A549 (cell line): Measurements from ENCODE around the gene RAB11FIP5. TPM values are rescaled to one million over a fixed set of nuclear protein-coding genes. Genes with fewer than 3 reads are reported as not detected.

Source experiments
- ATAC-seq, 2 experiments: fragments of 200-7000 bp in 1 of 2; fragments of >200 bp in 1 of 2; cut with Nextera tagmentation in 1 of 2; cut with Tn5 transposase in 1 of 2; 3 replicates each; pipeline versions ENCODE4 v1.8.0 to v1.9.1; 2018 to 2020; ENCODE audit warnings: mild to moderate bottlenecking in 1 of 2, moderate library complexity in 1 of 2
- CTCF ChIA-PET: fragments of 300-600 bp; sonication (Branson Sonifier 250); formaldehyde crosslinking; extraction: SDS; loops from one replicate; lab custom pipeline; 2021; ENCODE audit warnings: antibody characterized with exemption, inconsistent platforms; lab: Yijun Ruan, JAX
- POLR2A ChIA-PET: fragments of 350-600 bp; formaldehyde crosslinking; extraction: SDS; loops from one replicate; lab custom pipeline; 2021; ENCODE audit warnings: antibody characterized with exemption, inconsistent platforms; lab: Yijun Ruan, JAX
- DNase-seq, 2 experiments: peaks; one replicate each; pipeline versions ENCODE4 v3.0.0 to v3.0.0-alpha.2; 2011 to 2016; ENCODE audit warnings: low read depth in 1 of 2, low spot score in 1 of 2
- FAIRE-seq: peaks from 2 replicates; lab custom pipeline; 2011; peaks lifted over from hg19 to GRCh38; lab: Jason Lieb, UNC
- H3K27ac ChIP-seq, 2 experiments: fragments of >200 bp; sonication (Bioruptor Twin); formaldehyde crosslinking; 3 replicates each; pipeline ENCODE4 v1.5.1; 2016 to 2017
- H3K4me1 ChIP-seq: fragments of >200 bp; sonication (Bioruptor Twin); formaldehyde crosslinking; 3 replicates; pipeline ENCODE4 v1.6.1; 2016
- H3K4me2 ChIP-seq: fragments of >200 bp; sonication (Bioruptor Twin); formaldehyde crosslinking; 3 replicates; pipeline ENCODE4 v1.6.1; 2016
- H3K4me3 ChIP-seq: fragments of >200 bp; sonication (Bioruptor Twin); formaldehyde crosslinking; 3 replicates; pipeline ENCODE4 v1.5.1; 2016
- H3K9me3 ChIP-seq: fragments of >200 bp; sonication (Bioruptor Twin); formaldehyde crosslinking; 3 replicates; pipeline ENCODE4 v1.6.1; 2016
- BCL3 ChIP-seq: fragments of >200 bp; sonication (Bioruptor Twin); formaldehyde crosslinking; IDR thresholded peaks from 3 replicates; pipeline ENCODE4 v1.6.1; 2016
- HDAC2 ChIP-seq: fragments of 200-600 bp; sonication (generic); IDR thresholded peaks from 2 replicates; pipeline ENCODE4 v1.6.1; 2016
- HEYL ChIP-seq: fragments of 250-450 bp; sonication (Bioruptor Pico); IDR thresholded peaks from 2 replicates; pipeline ENCODE4 v1.8.0; 2021; ENCODE audit warnings: mild to moderate bottlenecking, moderate library complexity
- HOXB13 ChIP-seq: fragments of 250-450 bp; sonication (Bioruptor Pico); IDR thresholded peaks from 2 replicates; pipeline ENCODE4 v1.5.0; 2020; ENCODE audit warnings: low read depth, mild to moderate bottlenecking, moderate library complexity
- HOXB5 ChIP-seq: fragments of 250-450 bp; sonication (Bioruptor Pico); IDR thresholded peaks from 2 replicates; pipeline ENCODE4 v1.5.0; 2020; ENCODE audit warnings: mild to moderate bottlenecking, moderate library complexity
- JUN ChIP-seq, 2 experiments: fragments of >200 bp; sonication (Bioruptor Twin); formaldehyde crosslinking; IDR thresholded peaks; 2 replicates in 1 of 2; 3 replicates in 1 of 2; pipeline ENCODE4 v1.6.1; 2016 to 2017
- MYC ChIP-seq: IDR thresholded peaks from 2 replicates; pipeline ENCODE4 v1.6.1; 2012; ENCODE audit warnings: mild to moderate bottlenecking, inconsistent platforms, low read length, improper control_type of control experiment, borderline replicate concordance
- NR3C1 ChIP-seq: fragments of >200 bp; sonication (Bioruptor Twin); formaldehyde crosslinking; IDR thresholded peaks from 3 replicates; pipeline ENCODE4 v1.6.1; 2017
- PHF8 ChIP-seq: fragments of 200-600 bp; sonication (generic); IDR thresholded peaks from 2 replicates; pipeline ENCODE4 v1.6.1; 2016; ENCODE audit warnings: low read depth, mild to moderate bottlenecking, antibody characterized with exemption, moderate library complexity, borderline replicate concordance
- POLR2A ChIP-seq: IDR thresholded peaks from 2 replicates; pipeline ENCODE4 v1.6.1; 2012; ENCODE audit warnings: mild to moderate bottlenecking, low read length
- RNF2 ChIP-seq: fragments of 200-600 bp; sonication (generic); IDR thresholded peaks from 2 replicates; pipeline ENCODE4 v1.6.1; 2016; ENCODE audit warnings: low read depth, mild to moderate bottlenecking, antibody characterized with exemption, moderate library complexity, borderline replicate concordance
- TFCP2L1 ChIP-seq: fragments of 250-450 bp; sonication (Bioruptor Pico); IDR thresholded peaks from 2 replicates; pipeline ENCODE4 v1.5.0; 2021; ENCODE audit warnings: mild to moderate bottlenecking
- TP53 ChIP-seq: fragments of 250-450 bp; sonication (Bioruptor Pico); IDR thresholded peaks from 2 replicates; pipeline ENCODE4 v1.5.0; 2021; ENCODE audit warnings: mild to moderate bottlenecking, moderate library complexity
- USF2 ChIP-seq: fragments of 450-650 bp; IDR thresholded peaks from 2 replicates; pipeline ENCODE4 v1.6.1; 2014; ENCODE audit warnings: antibody characterized with exemption
- ZFP36 ChIP-seq: fragments of 450-650 bp; IDR thresholded peaks from 2 replicates; pipeline ENCODE4 v1.6.1; 2014; ENCODE audit warnings: borderline replicate concordance; ENCODE audit not compliant: partially characterized antibody
- WGBS: methylation state at CpG from one replicate; pipeline ENCODE4 v1.1.6; 2017; ENCODE audit errors: missing lambda C conversion rate; 5-methylcytosine and 5-hydroxymethylcytosine counted together
- polyA minus RNA-seq: library from RNA; depleted of rRNA, polyadenylated mRNA; stranded (reverse); fragments of >200 nt; gene quantifications from 2 replicates; pipeline ENCODE4 v1.2.3, GENCODE V29; 2011; rRNA and poly(A)+ RNA removed
- polyA plus RNA-seq, 4 experiments: library from polyadenylated mRNA; depleted of rRNA in 3 of 4; stranded (reverse); fragments of >200 nt; fragmentation: RNase III in 1 of 4; extraction: RNeasy Plus Mini Kit Qiagen cat#74134 plus additional on column Dnase treatment in 1 of 4; gene quantifications; 2 replicates in 3 of 4; 3 replicates in 1 of 4; pipeline ENCODE4 v1.2.3, GENCODE V29; 2011 to 2017
- TF ChIP-seq, protein P1 (sequence below): IDR thresholded peaks from 2 replicates; pipeline ENCODE4 v1.6.1; 2012
- TF ChIP-seq, protein P2 (sequence below): fragments of 250-450 bp; sonication (Bioruptor Pico); IDR thresholded peaks from 2 replicates; pipeline ENCODE4 v1.5.0; 2020; ENCODE audit warnings: low read depth, mild to moderate bottlenecking, moderate library complexity
- TF ChIP-seq, protein P3 (sequence below): fragments of 250-450 bp; sonication (Bioruptor Pico); IDR thresholded peaks from 2 replicates; pipeline ENCODE4 v1.5.0; 2021; ENCODE audit warnings: mild to moderate bottlenecking, moderate library complexity, borderline replicate concordance
- TF ChIP-seq, protein P4 (sequence below): IDR thresholded peaks from 2 replicates; pipeline ENCODE4 v1.6.1; 2012; ENCODE audit warnings: low read depth, borderline replicate concordance
- TF ChIP-seq, protein P5 (sequence below): fragments of 200-600 bp; sonication (generic); IDR thresholded peaks from 2 replicates; pipeline ENCODE4 v1.6.1; 2016; ENCODE audit warnings: antibody characterized with exemption, mild to moderate bottlenecking, moderate library complexity

The RAB11FIP5 gene, protein sequence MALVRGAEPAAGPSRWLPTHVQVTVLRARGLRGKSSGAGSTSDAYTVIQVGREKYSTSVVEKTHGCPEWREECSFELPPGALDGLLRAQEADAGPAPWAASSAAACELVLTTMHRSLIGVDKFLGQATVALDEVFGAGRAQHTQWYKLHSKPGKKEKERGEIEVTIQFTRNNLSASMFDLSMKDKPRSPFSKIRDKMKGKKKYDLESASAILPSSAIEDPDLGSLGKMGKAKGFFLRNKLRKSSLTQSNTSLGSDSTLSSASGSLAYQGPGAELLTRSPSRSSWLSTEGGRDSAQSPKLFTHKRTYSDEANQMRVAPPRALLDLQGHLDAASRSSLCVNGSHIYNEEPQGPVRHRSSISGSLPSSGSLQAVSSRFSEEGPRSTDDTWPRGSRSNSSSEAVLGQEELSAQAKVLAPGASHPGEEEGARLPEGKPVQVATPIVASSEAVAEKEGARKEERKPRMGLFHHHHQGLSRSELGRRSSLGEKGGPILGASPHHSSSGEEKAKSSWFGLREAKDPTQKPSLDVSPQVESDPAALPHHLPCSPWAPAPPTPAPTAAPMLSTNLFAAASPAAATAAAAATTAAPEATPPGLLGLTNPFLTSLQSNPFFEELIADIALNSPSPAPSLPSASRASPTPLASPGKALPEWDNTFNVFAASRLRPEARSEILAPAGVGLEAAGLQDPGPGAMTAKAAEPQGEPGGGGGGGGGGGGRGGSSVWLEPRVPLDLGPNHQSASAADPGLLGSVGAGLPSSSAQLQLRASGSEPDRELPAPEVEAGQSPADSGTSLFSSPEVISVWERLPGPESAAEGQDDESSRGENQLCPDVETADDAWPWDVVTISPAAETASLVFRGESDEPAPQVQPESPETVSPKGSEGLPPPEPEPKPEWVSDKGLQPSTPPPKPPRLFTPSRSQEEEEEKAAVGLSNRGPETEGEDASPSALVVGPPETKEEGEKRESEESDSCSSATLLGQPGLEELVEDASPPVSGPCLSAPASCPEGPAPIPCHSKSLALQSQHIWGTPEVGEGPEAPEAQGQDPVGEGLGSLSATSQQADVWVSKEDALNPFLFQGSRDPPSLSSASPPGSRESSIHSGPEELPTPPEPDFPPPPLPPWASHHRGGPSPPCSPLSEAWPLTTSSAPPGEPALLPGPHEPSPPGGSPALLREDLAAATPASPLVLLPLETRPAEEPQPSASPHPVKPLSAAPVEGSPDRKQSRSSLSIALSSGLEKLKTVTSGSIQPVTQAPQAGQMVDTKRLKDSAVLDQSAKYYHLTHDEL (N-terminal part only)
- polyA plus RNA-seq (2011; rRNA removed) (21.6 and 30.8 TPM in 2 replicates), polyA plus RNA-seq (2017; fragmentation: RNase III; extraction: RNeasy Plus Mini Kit Qiagen cat#74134 plus additional on column Dnase treatment) (18.7 to 21.8 TPM (median 21.7 TPM) in 3 replicates), polyA minus RNA-seq (34.2 and 38.7 TPM in 2 replicates)
- 13.5 and 17.0 TPM in 2 replicates for polyA plus RNA-seq (2012; cell fraction: cytosol; rRNA removed)
- 16.9 and 20.7 TPM in 2 replicates for polyA plus RNA-seq (2012; cell fraction: nucleus; rRNA removed)

GRCh38 chr2:73112913-73113854, at the start of gene RAB11FIP5:
TSS of gene RAB11FIP5 (minus strand) at chr2:73112948. CDS start at chr2:73112777, 171 bp downstream.
- H3K4me1 ChIP-seq, result peaks cover 20% of the 10 kb centered on the region
- peak; percentile 67 to 81 for DNase-seq
- peak within 1 kb of the TSS; percentile 91 for H3K4me3 ChIP-seq
- WGBS, result 3% methylated on average over 41 of the region's 93 CpGs
- CTCF ChIA-PET, result interaction anchor here (0.8 to 11.2 kb wide), 11 partner anchors 11 to 176 kb away, joined by 3 to 114 read pairs (median 7); no protein-coding TSS in a partner anchor
- FAIRE-seq, result no peak
- peak within 1 kb of the TSS; percentile 88 for H3K4me2 ChIP-seq
- H3K9me3 ChIP-seq, result no peaks in the 10 kb centered on the region
- H3K27ac ChIP-seq, result peak within 1 kb of the TSS; percentile 86 to 92
- POLR2A ChIA-PET, result interaction anchor here (0.5 to 1.6 kb wide), 6 partner anchors 13 to 121 kb away, joined by 3 to 7 read pairs (median 4); partner anchors contain the start of genes CCT7 and SFXN5
- ATAC-seq, result peak; percentile 77 to 88
- TF ChIP-seq PHF8 (peak; percentile 92), BCL3 (peak; percentile 28; the same call in 1 of the 3 replicates), HOXB5 (CRISPR knock-in tag) (0 out of 2 replicates have a peak, but pooled peaks have one; percentile 48), MYC (peak; percentile 83), HDAC2 (0 out of 2 replicates have a peak, but pooled peaks have one; percentile 36), POLR2A (peak; percentile 23; the same call in 1 of the 2 replicates), RNF2 (peak; percentile 49; the same call in 1 of the 2 replicates), TFCP2L1 (peak; percentile 22; the same call in 1 of the 2 replicates), NR3C1 (no peak), HEYL (CRISPR knock-in tag) (no peak), USF2 (peak; percentile 67), ZFP36 (no peak), TP53 (CRISPR knock-in tag) (0 out of 2 replicates have a peak, but pooled peaks have one; percentile 9), HOXB13 (CRISPR knock-in tag) (peak; percentile 38; the same call in 1 of the 2 replicates), JUN (IDR thresholded peaks at IDR 0.05) (peak in 1 of 2 experiments; percentile 57; a peak in 2 of 5 replicates)
- TF ChIP-seq, protein P1, sequence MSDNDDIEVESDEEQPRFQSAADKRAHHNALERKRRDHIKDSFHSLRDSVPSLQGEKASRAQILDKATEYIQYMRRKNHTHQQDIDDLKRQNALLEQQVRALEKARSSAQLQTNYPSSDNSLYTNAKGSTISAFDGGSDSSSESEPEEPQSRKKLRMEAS, result peak; percentile 76
- TF ChIP-seq, protein P2, sequence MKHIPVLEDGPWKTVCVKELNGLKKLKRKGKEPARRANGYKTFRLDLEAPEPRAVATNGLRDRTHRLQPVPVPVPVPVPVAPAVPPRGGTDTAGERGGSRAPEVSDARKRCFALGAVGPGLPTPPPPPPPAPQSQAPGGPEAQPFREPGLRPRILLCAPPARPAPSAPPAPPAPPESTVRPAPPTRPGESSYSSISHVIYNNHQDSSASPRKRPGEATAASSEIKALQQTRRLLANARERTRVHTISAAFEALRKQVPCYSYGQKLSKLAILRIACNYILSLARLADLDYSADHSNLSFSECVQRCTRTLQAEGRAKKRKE, result no peak
- TF ChIP-seq, protein P3, sequence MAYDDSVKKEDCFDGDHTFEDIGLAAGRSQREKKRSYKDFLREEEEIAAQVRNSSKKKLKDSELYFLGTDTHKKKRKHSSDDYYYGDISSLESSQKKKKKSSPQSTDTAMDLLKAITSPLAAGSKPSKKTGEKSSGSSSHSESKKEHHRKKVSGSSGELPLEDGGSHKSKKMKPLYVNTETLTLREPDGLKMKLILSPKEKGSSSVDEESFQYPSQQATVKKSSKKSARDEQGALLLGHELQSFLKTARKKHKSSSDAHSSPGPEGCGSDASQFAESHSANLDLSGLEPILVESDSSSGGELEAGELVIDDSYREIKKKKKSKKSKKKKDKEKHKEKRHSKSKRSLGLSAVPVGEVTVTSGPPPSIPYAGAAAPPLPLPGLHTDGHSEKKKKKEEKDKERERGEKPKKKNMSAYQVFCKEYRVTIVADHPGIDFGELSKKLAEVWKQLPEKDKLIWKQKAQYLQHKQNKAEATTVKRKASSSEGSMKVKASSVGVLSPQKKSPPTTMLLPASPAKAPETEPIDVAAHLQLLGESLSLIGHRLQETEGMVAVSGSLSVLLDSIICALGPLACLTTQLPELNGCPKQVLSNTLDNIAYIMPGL, result peak; percentile 83
- TF ChIP-seq, protein P4, sequence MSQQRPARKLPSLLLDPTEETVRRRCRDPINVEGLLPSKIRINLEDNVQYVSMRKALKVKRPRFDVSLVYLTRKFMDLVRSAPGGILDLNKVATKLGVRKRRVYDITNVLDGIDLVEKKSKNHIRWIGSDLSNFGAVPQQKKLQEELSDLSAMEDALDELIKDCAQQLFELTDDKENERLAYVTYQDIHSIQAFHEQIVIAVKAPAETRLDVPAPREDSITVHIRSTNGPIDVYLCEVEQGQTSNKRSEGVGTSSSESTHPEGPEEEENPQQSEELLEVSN, result peak; percentile 65; the same call in 1 of the 2 replicates
- TF ChIP-seq, protein P5, sequence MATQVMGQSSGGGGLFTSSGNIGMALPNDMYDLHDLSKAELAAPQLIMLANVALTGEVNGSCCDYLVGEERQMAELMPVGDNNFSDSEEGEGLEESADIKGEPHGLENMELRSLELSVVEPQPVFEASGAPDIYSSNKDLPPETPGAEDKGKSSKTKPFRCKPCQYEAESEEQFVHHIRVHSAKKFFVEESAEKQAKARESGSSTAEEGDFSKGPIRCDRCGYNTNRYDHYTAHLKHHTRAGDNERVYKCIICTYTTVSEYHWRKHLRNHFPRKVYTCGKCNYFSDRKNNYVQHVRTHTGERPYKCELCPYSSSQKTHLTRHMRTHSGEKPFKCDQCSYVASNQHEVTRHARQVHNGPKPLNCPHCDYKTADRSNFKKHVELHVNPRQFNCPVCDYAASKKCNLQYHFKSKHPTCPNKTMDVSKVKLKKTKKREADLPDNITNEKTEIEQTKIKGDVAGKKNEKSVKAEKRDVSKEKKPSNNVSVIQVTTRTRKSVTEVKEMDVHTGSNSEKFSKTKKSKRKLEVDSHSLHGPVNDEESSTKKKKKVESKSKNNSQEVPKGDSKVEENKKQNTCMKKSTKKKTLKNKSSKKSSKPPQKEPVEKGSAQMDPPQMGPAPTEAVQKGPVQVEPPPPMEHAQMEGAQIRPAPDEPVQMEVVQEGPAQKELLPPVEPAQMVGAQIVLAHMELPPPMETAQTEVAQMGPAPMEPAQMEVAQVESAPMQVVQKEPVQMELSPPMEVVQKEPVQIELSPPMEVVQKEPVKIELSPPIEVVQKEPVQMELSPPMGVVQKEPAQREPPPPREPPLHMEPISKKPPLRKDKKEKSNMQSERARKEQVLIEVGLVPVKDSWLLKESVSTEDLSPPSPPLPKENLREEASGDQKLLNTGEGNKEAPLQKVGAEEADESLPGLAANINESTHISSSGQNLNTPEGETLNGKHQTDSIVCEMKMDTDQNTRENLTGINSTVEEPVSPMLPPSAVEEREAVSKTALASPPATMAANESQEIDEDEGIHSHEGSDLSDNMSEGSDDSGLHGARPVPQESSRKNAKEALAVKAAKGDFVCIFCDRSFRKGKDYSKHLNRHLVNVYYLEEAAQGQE, result peak; percentile 37; the same call in 1 of the 2 replicates
